ENCODE measurements around the gene TRAF7. TPM values are rescaled to one million over a fixed set of nuclear protein-coding genes. Genes with fewer than 3 reads are reported as not detected.

TRAF7 gene
- total RNA-seq, 1 donor from 2014 or later, result 78.1 TPM

- no peak for DNase-seq (ENCODE audit: extremely low spot score, unreplicated experiment)
- H3K4me1 Mint-ChIP-seq (ENCODE audit: unreplicated experiment), result peaks cover 54% of the 10 kb centered on the region
- H3K9me3 Mint-ChIP-seq (ENCODE audit: unreplicated experiment), result no peaks in the 10 kb centered on the region
Observed at GRCh38 chr16:2148714-2149629, 6.6 kb upstream of the TRAF7 start.

GRCh38 chr16:2149630-2150417 lies 5.8 kb upstream of the TRAF7 start:
- no peaks in the 10 kb centered on the region for H3K9me3 Mint-ChIP-seq (ENCODE audit: unreplicated experiment)
- no peaks in the 10 kb centered on the region for H3K27me3 Mint-ChIP-seq (ENCODE audit: unreplicated experiment)
- H3K4me3 Mint-ChIP-seq (ENCODE audit: unreplicated experiment), result peak overlapping the region; percentile 38
- no peak overlapping the region for H3K27ac Mint-ChIP-seq (ENCODE audit: unreplicated experiment)
- peaks cover 61% of the 10 kb centered on the region for H3K4me1 Mint-ChIP-seq (ENCODE audit: unreplicated experiment)
- H3K36me3 Mint-ChIP-seq (ENCODE audit: unreplicated experiment), result peaks cover 4% of the 10 kb centered on the region
- TF ChIP-seq CTCF (IDR thresholded peaks at IDR 0.05), result no peak
- DNase-seq (ENCODE audit: extremely low spot score, unreplicated experiment), result no peak

More at GRCh38 chr16:2148714-2149629, 6.6 kb upstream of the TRAF7 start:
- no peaks in the 10 kb centered on the region for H3K27me3 Mint-ChIP-seq (ENCODE audit: unreplicated experiment)
- H3K4me3 Mint-ChIP-seq (ENCODE audit: unreplicated experiment), result peak overlapping the region; percentile 58
- TF ChIP-seq CTCF (IDR thresholded peaks at IDR 0.05), result no peak
- peaks cover 4% of the 10 kb centered on the region for H3K36me3 Mint-ChIP-seq (ENCODE audit: unreplicated experiment)
- no peak overlapping the region for H3K27ac Mint-ChIP-seq (ENCODE audit: unreplicated experiment)

GRCh38 chr16:2150418-2151187 lies 5.0 kb upstream of the TRAF7 start:
- TF ChIP-seq CTCF (IDR thresholded peaks at IDR 0.05), result no peak
- Mint-ChIP-seq H3K36me3 (ENCODE audit: unreplicated experiment) (peaks cover 4% of the 10 kb centered on the region), H3K4me1 (ENCODE audit: unreplicated experiment) (peaks cover 61% of the 10 kb centered on the region), H3K9me3 (ENCODE audit: unreplicated experiment) (no peaks in the 10 kb centered on the region), H3K27ac (ENCODE audit: unreplicated experiment) (peak overlapping the region; percentile 27), H3K27me3 (ENCODE audit: unreplicated experiment) (no peaks in the 10 kb centered on the region), H3K4me3 (ENCODE audit: unreplicated experiment) (peak overlapping the region; percentile 38)
- DNase-seq (ENCODE audit: extremely low spot score, unreplicated experiment), result no peak

GRCh38 chr16:2151188-2152091 lies 4.1 kb upstream of the TRAF7 start:
- H3K4me3 Mint-ChIP-seq (ENCODE audit: unreplicated experiment), result peak overlapping the region; percentile 17
- no peaks in the 10 kb centered on the region for H3K9me3 Mint-ChIP-seq (ENCODE audit: unreplicated experiment)
- peaks cover 4% of the 10 kb centered on the region for H3K36me3 Mint-ChIP-seq (ENCODE audit: unreplicated experiment)
- DNase-seq (ENCODE audit: extremely low spot score, unreplicated experiment), result no peak
- H3K27ac Mint-ChIP-seq (ENCODE audit: unreplicated experiment), result peak overlapping the region; percentile 27
- H3K27me3 Mint-ChIP-seq (ENCODE audit: unreplicated experiment), result no peaks in the 10 kb centered on the region
- peaks cover 64% of the 10 kb centered on the region for H3K4me1 Mint-ChIP-seq (ENCODE audit: unreplicated experiment)
- no peak for TF ChIP-seq CTCF (IDR thresholded peaks at IDR 0.05)

All from osteocyte (in vitro differentiated cells).